Naive thymus-derived CD8-positive, alpha-beta T cell (primary cell): ENCODE results near the gene PASK. TPM values are rescaled to one million over a fixed set of nuclear protein-coding genes. Genes with fewer than 3 reads are reported as not detected.

Experiments used
- ATAC-seq, 2 donors: fragments of 150-1000 bp; cut with Tn5 transposase in 1 of 2; sonication (Bioruptor Pico), chemical (Tn5 transposase) in 1 of 2; 1 replicate in 1 of 2; 2 replicates in 1 of 2; pipeline ENCODE4 v1.10.0; 2021; ENCODE audit warnings: mild to moderate bottlenecking in 2 of 2, moderate library complexity in 2 of 2
- POLR2A ChIA-PET: fragments of 350-600 bp; sonication (Branson Sonifier 250); formaldehyde crosslinking; loops from one replicate; lab custom pipeline; 2021; ENCODE audit warnings: antibody characterized with exemption; lab: Charles Lee
- DNase-seq, 10 donors: peaks; one replicate each; pipeline versions ENCODE4 v3.0.0 to v3.0.0-alpha.2; 2020 to 2022
- H3K27ac Mint-ChIP-seq, 10 donors: one replicate each; pipeline ENCODE4 v1.8.0; 2020 to 2022; ENCODE audit warnings: mild to moderate bottlenecking in 10 of 10, mixed read lengths in 10 of 10, moderate library complexity in 4 of 10, inconsistent platforms in 1 of 10
- H3K27me3 Mint-ChIP-seq, 5 donors: one replicate each; pipeline ENCODE4 v1.8.0; 2021 to 2022; ENCODE audit warnings: mixed read lengths in 5 of 5
- H3K36me3 Mint-ChIP-seq, 3 donors: one replicate each; pipeline ENCODE4 v1.8.0; 2020 to 2022; ENCODE audit warnings: mixed read lengths in 3 of 3, mild to moderate bottlenecking in 2 of 3, inconsistent platforms in 1 of 3
- H3K4me1 Mint-ChIP-seq, 4 donors: one replicate each; pipeline ENCODE4 v1.8.0; 2021 to 2022; ENCODE audit warnings: mixed read lengths in 4 of 4
- H3K4me3 Mint-ChIP-seq, 10 donors: one replicate each; pipeline ENCODE4 v1.8.0; 2020 to 2022; ENCODE audit warnings: mild to moderate bottlenecking in 10 of 10, mixed read lengths in 10 of 10, moderate library complexity in 6 of 10, inconsistent platforms in 1 of 10
- H3K9me3 Mint-ChIP-seq, 9 donors: one replicate each; pipeline ENCODE4 v1.8.0; 2020 to 2022; ENCODE audit warnings: mixed read lengths in 9 of 9, mild to moderate bottlenecking in 3 of 9, inconsistent platforms in 1 of 9, moderate library complexity in 1 of 9
- polyA plus RNA-seq, 3 donors: library from polyadenylated mRNA; unstranded; fragments of 300-500 nt; fragmentation: Illumina TruSeq; gene quantifications; one replicate each; pipeline ENCODE4 v1.2.3, GENCODE V29; 2021
- total RNA-seq, 8 experiments: library from RNA in 2 of 8; stranded (reverse) in 2 of 8; gene quantifications; one replicate each; pipeline ENCODE4 v1.2.3 and lab custom pipeline; 2021 to 2026

The PASK gene
- total and polyA plus RNA-seq, 5 experiments from 2014 or later, result 68.3 to 574 (median 78.7) TPM

DNA sequence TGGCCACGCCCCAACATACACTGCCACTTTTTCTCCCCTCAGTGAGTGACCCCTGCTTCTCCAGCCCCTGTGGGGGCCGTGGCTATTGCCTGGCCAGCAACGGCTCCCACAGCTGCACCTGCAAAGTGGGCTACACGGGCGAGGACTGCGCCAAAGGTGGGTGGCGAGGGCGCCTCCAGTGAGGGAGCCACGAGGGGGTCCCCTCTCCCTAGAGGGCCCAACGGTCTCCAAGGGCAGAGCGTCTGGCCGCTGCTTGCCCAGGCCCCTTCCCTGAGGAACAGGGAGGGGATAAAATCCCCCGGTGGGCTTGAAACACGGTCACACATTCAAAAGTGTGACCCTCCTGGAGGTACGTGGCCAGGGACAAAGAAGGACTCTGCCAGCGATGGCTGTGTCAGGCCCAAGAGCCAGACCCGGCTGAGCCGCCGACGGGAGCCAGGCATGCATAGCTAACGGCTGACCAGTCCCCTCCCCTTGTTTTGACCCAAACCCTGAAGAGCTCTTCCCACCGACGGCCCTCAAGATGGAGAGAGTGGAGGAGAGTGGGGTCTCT, 84.4 kb downstream of the PASK start:
- POLR2A ChIA-PET, result interaction anchor here (1.4 kb wide), 1 partner anchor 25 kb away, joined by 4 read pairs; no protein-coding TSS in a partner anchor
- Mint-ChIP-seq H3K4me1 (peaks cover 0 to 17% (median 11%) of the 10 kb centered on the region in 4 donors), H3K27ac (peak overlapping the region in 2 of 10 donors; percentile 52 to 83), H3K4me3 (peak overlapping the region in 2 of 10 donors; percentile 41 to 74), H3K36me3 (peaks cover 0 to 5% (median 0%) of the 10 kb centered on the region in 3 donors), H3K9me3 (no peaks in the 10 kb centered on the region), H3K27me3 (no peaks in the 10 kb centered on the region)
- ATAC-seq (no peak), DNase-seq (no peak)

DNA sequence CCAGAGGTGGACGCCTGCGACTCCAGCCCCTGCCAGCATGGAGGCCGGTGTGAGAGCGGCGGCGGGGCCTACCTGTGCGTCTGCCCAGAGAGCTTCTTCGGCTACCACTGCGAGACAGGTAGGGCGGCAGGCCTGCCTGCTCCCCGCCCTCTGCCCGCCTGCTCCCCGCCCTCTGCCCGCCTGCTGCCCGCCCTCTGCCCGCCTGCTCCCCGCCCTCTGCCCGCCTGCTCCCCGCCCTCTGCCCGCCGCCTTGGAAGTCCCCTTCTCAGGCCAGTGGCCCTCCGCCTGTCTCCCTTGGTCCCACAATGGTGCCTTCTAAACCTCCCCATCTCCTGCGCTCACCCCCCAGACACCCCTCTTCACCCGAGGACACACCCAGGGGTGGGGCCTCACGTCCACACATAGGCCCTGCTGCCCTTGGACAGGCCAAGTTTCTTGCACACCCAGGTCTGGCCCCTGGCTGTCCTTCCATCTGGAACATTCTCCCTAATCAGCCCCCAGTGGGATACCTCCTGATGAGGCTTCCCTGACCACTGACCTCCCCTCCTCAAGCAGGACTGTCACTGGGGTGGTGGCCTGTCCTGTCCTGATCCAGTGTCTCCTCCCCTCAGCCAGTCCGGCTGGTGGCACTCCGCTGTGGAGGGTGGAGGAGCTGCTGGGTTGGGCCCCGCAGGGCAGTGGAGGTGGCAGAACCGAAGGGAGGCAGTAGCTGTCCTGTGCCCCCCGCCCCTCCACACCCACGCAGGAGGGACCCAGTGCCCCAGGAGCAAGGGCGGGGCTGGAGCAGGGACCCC, 85.1 kb downstream of the PASK start:
- DNase-seq (peak; percentile 22 to 79 (median 51)), ATAC-seq (peak; percentile 87 to 89)
- Mint-ChIP-seq H3K4me3 (peak overlapping the region in 9 of 10 donors; percentile 7 to 81 (median 74)), H3K27ac (peak overlapping the region in 8 of 10 donors; percentile 57 to 83 (median 75)), H3K36me3 (peaks cover 0 to 3% (median 0%) of the 10 kb centered on the region in 3 donors), H3K9me3 (no peaks in the 10 kb centered on the region), H3K4me1 (peaks cover 0 to 17% (median 13%) of the 10 kb centered on the region in 4 donors), H3K27me3 (no peaks in the 10 kb centered on the region)
- POLR2A ChIA-PET, result interaction anchor here (0.5 to 2.6 kb wide), 6 partner anchors 13 to 237 kb away, joined by 3 to 10 read pairs (median 4); no protein-coding TSS in a partner anchor

- Mint-ChIP-seq H3K4me1 (peaks cover 0 to 17% (median 13%) of the 10 kb centered on the region in 4 donors), H3K4me3 (peak overlapping the region; percentile 7 to 81 (median 74)), H3K9me3 (no peaks in the 10 kb centered on the region), H3K36me3 (peaks cover 0 to 3% (median 0%) of the 10 kb centered on the region in 3 donors), H3K27ac (peak overlapping the region in 6 of 10 donors; percentile 67 to 83 (median 76)), H3K27me3 (no peaks in the 10 kb centered on the region)
- POLR2A ChIA-PET, result interaction anchor here (0.5 to 2.6 kb wide), 7 partner anchors 10 to 238 kb away, joined by 3 to 10 read pairs (median 3); no protein-coding TSS in a partner anchor
- peak; percentile 63 to 75 for ATAC-seq
- peak in 4 of 10 donors; percentile 22 to 35 (median 26) for DNase-seq
Observed at GRCh38 chr2:241063587-241063986, 85.7 kb downstream of the PASK start.

DNA sequence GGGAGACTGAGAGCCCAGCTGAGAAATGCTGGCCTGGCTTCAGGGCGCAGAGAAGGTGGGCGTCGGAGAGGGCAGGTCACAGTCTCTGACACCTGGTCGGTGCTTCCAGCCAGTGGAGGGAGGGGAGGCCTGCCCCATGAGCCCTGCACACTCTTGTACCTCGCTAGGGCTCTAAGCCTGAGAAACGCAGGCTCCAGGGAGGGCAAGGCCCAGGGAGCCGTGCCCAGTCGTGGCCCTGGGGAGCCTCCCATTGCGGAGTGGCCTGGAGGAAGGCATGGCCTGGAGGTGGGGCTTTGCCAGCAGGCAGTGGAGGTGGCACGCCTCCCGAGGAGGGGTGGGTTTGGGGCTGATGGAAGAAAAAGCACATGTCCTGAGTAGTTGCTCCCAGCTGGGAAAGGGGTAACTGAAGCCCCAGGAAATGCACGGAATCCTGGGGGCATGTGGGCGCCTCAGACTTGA, 86.2 kb downstream of the PASK start:
- POLR2A ChIA-PET, result interaction anchor here (0.9 to 2.6 kb wide), 7 partner anchors 10 to 88 kb away, joined by 3 to 10 read pairs (median 3); no protein-coding TSS in a partner anchor
- Mint-ChIP-seq H3K4me3 (peak overlapping the region in 7 of 10 donors; percentile 10 to 74 (median 41)), H3K36me3 (peaks cover 0 to 1% (median 0%) of the 10 kb centered on the region in 3 donors), H3K27ac (peak overlapping the region in 1 of 10 donors; percentile 34), H3K27me3 (no peaks in the 10 kb centered on the region), H3K4me1 (peaks cover 0 to 17% (median 13%) of the 10 kb centered on the region in 4 donors), H3K9me3 (no peaks in the 10 kb centered on the region)
- ATAC-seq, result no peak
- DNase-seq, result no peak

DNA sequence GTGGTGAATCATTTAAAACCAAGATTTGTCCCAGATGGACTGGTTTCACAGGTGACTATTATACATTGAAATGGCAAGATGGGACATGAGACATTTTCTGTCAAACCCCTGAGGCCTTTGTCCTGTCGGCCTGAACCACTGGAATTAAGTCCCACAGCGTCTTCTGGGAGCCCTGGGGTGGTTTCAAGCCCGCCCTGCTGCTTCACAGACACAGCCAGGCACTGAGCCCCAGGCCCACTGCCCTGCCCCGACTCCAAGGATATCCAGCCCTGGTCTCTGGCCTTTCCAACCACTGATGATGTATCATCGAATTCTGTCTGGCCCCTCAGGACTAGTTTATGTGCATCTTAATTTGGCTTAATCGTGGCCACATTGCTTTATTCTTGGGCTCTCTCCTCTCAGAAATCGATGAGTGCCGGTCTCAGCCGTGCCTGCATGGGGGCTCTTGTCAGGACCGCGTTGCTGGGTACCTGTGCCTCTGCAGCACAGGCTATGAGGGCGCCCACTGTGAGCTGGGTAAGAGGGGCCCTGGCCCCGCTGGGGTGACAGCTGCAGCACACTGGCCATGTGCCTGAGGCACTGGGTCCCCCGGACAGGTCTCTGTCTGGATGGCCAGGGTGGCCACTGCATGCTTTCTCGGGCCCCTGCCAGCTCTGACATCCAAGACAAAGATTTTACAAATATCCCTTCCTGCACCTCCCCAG, 86.7 kb downstream of the PASK start:
- Mint-ChIP-seq H3K4me1 (peaks cover 2 to 17% (median 13%) of the 10 kb centered on the region in 4 donors), H3K36me3 (no peaks in the 10 kb centered on the region), H3K27me3 (no peaks in the 10 kb centered on the region), H3K9me3 (no peaks in the 10 kb centered on the region), H3K27ac (peak overlapping the region in 1 of 10 donors; percentile 27), H3K4me3 (peak overlapping the region in 4 of 10 donors; percentile 41 to 74 (median 43))
- ATAC-seq, result no peak
- POLR2A ChIA-PET, result interaction anchor here (1.0 to 2.6 kb wide), 5 partner anchors 15 to 79 kb away, joined by 3 to 10 read pairs (median 4); no protein-coding TSS in a partner anchor
- no peak for DNase-seq

GRCh38 chr2:241061275-241061674, 88.0 kb downstream of the PASK start:
- Mint-ChIP-seq H3K27me3 (no peaks in the 10 kb centered on the region), H3K4me3 (no peak overlapping the region), H3K4me1 (peaks cover 2 to 16% (median 13%) of the 10 kb centered on the region in 4 donors), H3K27ac (peak overlapping the region in 2 of 10 donors; percentile 56 to 78), H3K36me3 (no peaks in the 10 kb centered on the region), H3K9me3 (no peaks in the 10 kb centered on the region)
- POLR2A ChIA-PET, result interaction anchor here (1.6 kb wide), 1 partner anchor 23 kb away, joined by 6 read pairs; no protein-coding TSS in a partner anchor
- DNase-seq (no peak), ATAC-seq (no peak)

Other genes with a start within 250 kb of the PASK start
- not detected for gene CROCC2, start 243.1 kb downstream of the PASK start, total RNA-seq
- gene CROCC2, start 243.1 kb downstream of the PASK start, polyA plus RNA-seq, result not detected
- 10 to 100 TPM; 91.8 to 99.9 TPM for gene SNED1, start 150.9 kb downstream of the PASK start, total RNA-seq
- gene SNED1, start 150.9 kb downstream of the PASK start, polyA plus RNA-seq, result 1 to 10 TPM in 2 of 3 donors, under 1 TPM in 1; 0.60 to 3.0 (median 1.4) TPM
- gene MTERF4, start 47.2 kb downstream of the PASK start, total RNA-seq, result 100 to 1,000 TPM; 265 to 270 TPM
- gene MTERF4, start 47.2 kb downstream of the PASK start, polyA plus RNA-seq, result 10 to 100 TPM; 46.4 to 82.1 (median 57.8) TPM
- 10 to 100 TPM; 60.4 to 65.4 TPM for gene PPP1R7, start 995 bp upstream of the PASK start, total RNA-seq
- 100 to 1,000 TPM; 109 to 115 (median 112) TPM for gene PPP1R7, start 995 bp upstream of the PASK start, polyA plus RNA-seq
- under 1 TPM; 0.57 to 0.77 TPM for gene ANO7, start 39.2 kb upstream of the PASK start, total RNA-seq
- under 1 TPM in 1 of 3 donors, not detected in 2; 0.16 TPM for gene ANO7, start 39.2 kb upstream of the PASK start, polyA plus RNA-seq
- 100 to 1,000 TPM; 133 to 148 TPM for gene HDLBP, start 166.2 kb upstream of the PASK start, total RNA-seq
- 10 to 100 TPM; 32.2 to 71.1 (median 45.7) TPM for gene HDLBP, start 166.2 kb upstream of the PASK start, polyA plus RNA-seq
- gene SEPTIN2, start 166.5 kb upstream of the PASK start, total RNA-seq, result 100 to 1,000 TPM; 303 to 309 TPM
- gene SEPTIN2, start 166.5 kb upstream of the PASK start, polyA plus RNA-seq, result 100 to 1,000 TPM; 143 to 182 (median 144) TPM
- gene FARP2, start 206.8 kb upstream of the PASK start, total RNA-seq, result 10 to 100 TPM; 20.1 to 22.9 TPM
- gene FARP2, start 206.8 kb upstream of the PASK start, polyA plus RNA-seq, result 1 to 10 TPM; 3.4 to 5.8 (median 4.0) TPM